T-helper 1 cell treated with Interleukin-12 subunit alpha and Interleukin-12 subunit beta and Interleukin-4 antibody, amounts not matched to agents 30 μg/mL and 1 μg/mL, for 36 hours (primary cell): Measurements from ENCODE around the gene CUL2.
"Not testable (repeated sequence)": the region's sequence is repeated elsewhere in the genome, so short reads cannot be mapped to it uniquely, and the experiment has no call there.

ENCODE experiments used
- H3K27ac Mint-ChIP-seq: one replicate; pipeline ENCODE4 v1.8.0; 2021; ENCODE audit warnings: mild to moderate bottlenecking, mixed read lengths
- H3K27me3 Mint-ChIP-seq: one replicate; pipeline ENCODE4 v1.8.0; 2021; ENCODE audit warnings: low read depth, mixed read lengths
- H3K36me3 Mint-ChIP-seq: one replicate; pipeline ENCODE4 v1.8.0; 2021; ENCODE audit warnings: low read depth, mixed read lengths
- H3K4me1 Mint-ChIP-seq: one replicate; pipeline ENCODE4 v1.8.0; 2021; ENCODE audit warnings: low read depth, mixed read lengths
- H3K4me3 Mint-ChIP-seq: one replicate; pipeline ENCODE4 v1.8.0; 2021; ENCODE audit warnings: mild to moderate bottlenecking, moderate library complexity, mixed read lengths
- H3K9me3 Mint-ChIP-seq: one replicate; pipeline ENCODE4 v1.8.0; 2021; ENCODE audit warnings: mixed read lengths

Gene CUL2

GRCh38 chr10:35058134-35058533 lies 32.0 kb downstream of the CUL2 start:
- no peak overlapping the region for H3K27ac Mint-ChIP-seq
- H3K4me3 Mint-ChIP-seq: no peak overlapping the region
- no peaks in the 10 kb centered on the region for H3K9me3 Mint-ChIP-seq
- no peaks in the 10 kb centered on the region for H3K27me3 Mint-ChIP-seq
- peaks cover 35% of the 10 kb centered on the region for H3K36me3 Mint-ChIP-seq
- peaks cover 9% of the 10 kb centered on the region for H3K4me1 Mint-ChIP-seq

- H3K4me3 Mint-ChIP-seq: no peak overlapping the region
- peaks cover 35% of the 10 kb centered on the region for H3K36me3 Mint-ChIP-seq
- H3K4me1 Mint-ChIP-seq: peaks cover 7% of the 10 kb centered on the region
- no peaks in the 10 kb centered on the region for H3K27me3 Mint-ChIP-seq
- H3K27ac Mint-ChIP-seq: no peak overlapping the region
- H3K9me3 Mint-ChIP-seq: no peaks in the 10 kb centered on the region
Observed at GRCh38 chr10:35056686-35057085, 33.5 kb downstream of the CUL2 start.

GRCh38 chr10:35056133-35056532 lies 34.0 kb downstream of the CUL2 start:
- Mint-ChIP-seq H3K9me3 (no peaks in the 10 kb centered on the region), H3K4me3 (no peak overlapping the region), H3K27me3 (no peaks in the 10 kb centered on the region), H3K4me1 (peaks cover 7% of the 10 kb centered on the region), H3K36me3 (peaks cover 37% of the 10 kb centered on the region), H3K27ac (no peak overlapping the region)

- Mint-ChIP-seq H3K9me3 (no peaks in the 10 kb centered on the region), H3K27me3 (no peaks in the 10 kb centered on the region), H3K4me3 (no peak overlapping the region), H3K36me3 (peaks cover 42% of the 10 kb centered on the region), H3K4me1 (peaks cover 11% of the 10 kb centered on the region), H3K27ac (no peak overlapping the region)
Observed at GRCh38 chr10:35050568-35050967, 39.6 kb downstream of the CUL2 start.

GRCh38 chr10:35046074-35046473 lies 44.1 kb downstream of the CUL2 start:
- H3K4me3 Mint-ChIP-seq: no peak overlapping the region
- peaks cover 14% of the 10 kb centered on the region for H3K4me1 Mint-ChIP-seq
- no peaks in the 10 kb centered on the region for H3K27me3 Mint-ChIP-seq
- peak overlapping the region; percentile 5 for H3K27ac Mint-ChIP-seq
- peaks cover 35% of the 10 kb centered on the region for H3K36me3 Mint-ChIP-seq
- no peaks in the 10 kb centered on the region for H3K9me3 Mint-ChIP-seq

GRCh38 chr10:35045275-35045674 lies 44.9 kb downstream of the CUL2 start:
- H3K36me3 Mint-ChIP-seq: peaks cover 32% of the 10 kb centered on the region
- not testable (repeated sequence) for H3K27ac Mint-ChIP-seq, H3K4me3 Mint-ChIP-seq

GRCh38 chr10:35043796-35044344 lies 46.3 kb downstream of the CUL2 start:
- no peaks in the 10 kb centered on the region for H3K9me3 Mint-ChIP-seq
- H3K4me3 Mint-ChIP-seq: no peak overlapping the region
- H3K36me3 Mint-ChIP-seq: peaks cover 27% of the 10 kb centered on the region
- no peak overlapping the region for H3K27ac Mint-ChIP-seq
- H3K4me1 Mint-ChIP-seq: peaks cover 9% of the 10 kb centered on the region
- no peaks in the 10 kb centered on the region for H3K27me3 Mint-ChIP-seq

More at GRCh38 chr10:35045275-35045674, 44.9 kb downstream of the CUL2 start:
- not testable (repeated sequence) for H3K27me3 Mint-ChIP-seq, H3K9me3 Mint-ChIP-seq
- peaks cover 11% of the 10 kb centered on the region for H3K4me1 Mint-ChIP-seq

GRCh38 chr10:35042783-35043182 lies 47.4 kb downstream of the CUL2 start:
- no peak overlapping the region for H3K4me3 Mint-ChIP-seq
- no peaks in the 10 kb centered on the region for H3K9me3 Mint-ChIP-seq
- H3K27me3 Mint-ChIP-seq: no peaks in the 10 kb centered on the region
- H3K36me3 Mint-ChIP-seq: peaks cover 25% of the 10 kb centered on the region
- no peak overlapping the region for H3K27ac Mint-ChIP-seq
- H3K4me1 Mint-ChIP-seq: peaks cover 7% of the 10 kb centered on the region

GRCh38 chr10:35041502-35041879 lies 48.6 kb downstream of the CUL2 start:
- Mint-ChIP-seq H3K27me3 (no peaks in the 10 kb centered on the region), H3K4me1 (peaks cover 7% of the 10 kb centered on the region), H3K27ac (no peak overlapping the region), H3K4me3 (no peak overlapping the region), H3K36me3 (peaks cover 25% of the 10 kb centered on the region), H3K9me3 (no peaks in the 10 kb centered on the region)

- Mint-ChIP-seq H3K4me3 (no peak overlapping the region), H3K27me3 (no peaks in the 10 kb centered on the region), H3K9me3 (no peaks in the 10 kb centered on the region), H3K27ac (peak overlapping the region; percentile 14), H3K4me1 (peaks cover 7% of the 10 kb centered on the region), H3K36me3 (peaks cover 22% of the 10 kb centered on the region)
Observed at GRCh38 chr10:35040760-35041501, 49.2 kb downstream of the CUL2 start.

GRCh38 chr10:35037104-35037503 lies 53.0 kb downstream of the CUL2 start:
- Mint-ChIP-seq H3K9me3 (no peaks in the 10 kb centered on the region), H3K4me3 (no peak overlapping the region), H3K36me3 (peaks cover 25% of the 10 kb centered on the region), H3K4me1 (peaks cover 7% of the 10 kb centered on the region), H3K27me3 (no peaks in the 10 kb centered on the region), H3K27ac (no peak overlapping the region)

GRCh38 chr10:35035606-35036005 lies 54.5 kb downstream of the CUL2 start:
- Mint-ChIP-seq H3K4me1 (peaks cover 7% of the 10 kb centered on the region), H3K27me3 (no peaks in the 10 kb centered on the region), H3K36me3 (peaks cover 22% of the 10 kb centered on the region), H3K27ac (no peak overlapping the region), H3K9me3 (no peaks in the 10 kb centered on the region), H3K4me3 (no peak overlapping the region)

- Mint-ChIP-seq H3K4me1 (no peaks in the 10 kb centered on the region), H3K27me3 (no peaks in the 10 kb centered on the region), H3K36me3 (peaks cover 31% of the 10 kb centered on the region), H3K9me3 (no peaks in the 10 kb centered on the region), H3K4me3 (no peak overlapping the region), H3K27ac (no peak overlapping the region)
Observed at GRCh38 chr10:35027567-35027966, 62.6 kb downstream of the CUL2 start.

- Mint-ChIP-seq H3K4me3 (no peak overlapping the region), H3K27me3 (no peaks in the 10 kb centered on the region), H3K9me3 (no peaks in the 10 kb centered on the region), H3K36me3 (peaks cover 35% of the 10 kb centered on the region), H3K4me1 (no peaks in the 10 kb centered on the region), H3K27ac (no peak overlapping the region)
Observed at GRCh38 chr10:35025916-35026315, 64.2 kb downstream of the CUL2 start.

- Mint-ChIP-seq H3K4me3 (no peak overlapping the region), H3K36me3 (peaks cover 25% of the 10 kb centered on the region), H3K27me3 (no peaks in the 10 kb centered on the region), H3K9me3 (no peaks in the 10 kb centered on the region), H3K27ac (no peak overlapping the region), H3K4me1 (peaks cover 8% of the 10 kb centered on the region)
Observed at GRCh38 chr10:35020481-35020880, 69.7 kb downstream of the CUL2 start.
